HEK293 (cell line): ENCODE data around the gene JAKMIP1.

Experiments
- CTCF ChIA-PET: fragments of 350-600 bp; formaldehyde crosslinking; extraction: SDS; loops from one replicate; lab custom pipeline; 2021; ENCODE audit warnings: antibody characterized with exemption; lab: Yijun Ruan, JAX
- POLR2A ChIA-PET: fragments of 300-600 bp; formaldehyde crosslinking; extraction: SDS; loops from one replicate; lab custom pipeline; 2020; ENCODE audit warnings: antibody characterized with exemption, inconsistent platforms; lab: Yijun Ruan, JAX
- H3K27ac ChIP-seq: fragments of 200-500 bp; sonication (Bioruptor generic); 2 replicates; pipeline ENCODE4 v1.5.1; 2014; ENCODE audit warnings: low read depth, low read length, control low read depth, inconsistent platforms; ENCODE audit errors: extremely low read depth
- H3K36me3 ChIP-seq, 2 experiments: fragments of 200-500 bp in 1 of 2; sonication (Bioruptor generic) in 1 of 2; 1 replicate in 1 of 2; 2 replicates in 1 of 2; pipeline ENCODE4 v1.5.1; 2014 to 2017; ENCODE audit warnings: inconsistent platforms in 2 of 2, low read length in 2 of 2; ENCODE audit not compliant: control insufficient read depth in 2 of 2, insufficient read depth in 1 of 2
- H3K4me1 ChIP-seq: fragments of 200-500 bp; sonication (Bioruptor generic); 2 replicates; pipeline ENCODE4 v1.5.1; 2014; ENCODE audit warnings: mild to moderate bottlenecking, low read length, inconsistent platforms; ENCODE audit not compliant: control insufficient read depth, insufficient read depth
- H3K4me3 ChIP-seq: 2 replicates; pipeline ENCODE4 v1.5.1; 2011; ENCODE audit warnings: low read depth, mild to moderate bottlenecking, control low read depth, low read length, moderate library complexity
- H3K9me3 ChIP-seq: fragments of 200-500 bp; sonication (Bioruptor generic); 2 replicates; pipeline ENCODE4 v1.5.1; 2014; ENCODE audit warnings: low read depth, low read length, inconsistent platforms; ENCODE audit not compliant: control insufficient read depth, insufficient read depth
- OVOL3 ChIP-seq: fragments of 450-650 bp; formaldehyde crosslinking; IDR thresholded peaks from 2 replicates; pipeline ENCODE4 v1.5.1; 2016; ENCODE audit warnings: missing biosample characterization, missing genetic modification characterization
- PRDM4 ChIP-seq: fragments of 450-650 bp; formaldehyde crosslinking; IDR thresholded peaks from 2 replicates; pipeline ENCODE4 v1.5.1; 2017; ENCODE audit warnings: missing biosample characterization, missing genetic modification characterization
- REST ChIP-seq: fragments of 450-650 bp; formaldehyde crosslinking; IDR thresholded peaks from 2 replicates; pipeline ENCODE4 v1.5.1; 2016; ENCODE audit warnings: missing biosample characterization, missing genetic modification characterization
- TRIM28 ChIP-seq: IDR thresholded peaks from 2 replicates; pipeline ENCODE4 v1.6.1; 2011; ENCODE audit warnings: low read length, control low read depth, borderline replicate concordance
- TSHZ1 ChIP-seq: fragments of 450-650 bp; formaldehyde crosslinking; IDR thresholded peaks from 2 replicates; pipeline ENCODE4 v1.5.1; 2016; ENCODE audit warnings: missing biosample characterization, missing genetic modification characterization, borderline replicate concordance
- YY1 ChIP-seq: fragments of 450-650 bp; formaldehyde crosslinking; IDR thresholded peaks from 2 replicates; pipeline ENCODE4 v1.5.1; 2018; ENCODE audit warnings: missing biosample characterization, missing genetic modification characterization
- ZBTB26 ChIP-seq: fragments of 450-650 bp; formaldehyde crosslinking; optimal IDR thresholded peaks from 2 replicates; pipeline ENCODE3; 2016; ENCODE audit warnings: missing biosample characterization, mild to moderate bottlenecking, missing genetic modification characterization
- ZNF155 ChIP-seq: fragments of 450-650 bp; formaldehyde crosslinking; IDR thresholded peaks from 2 replicates; pipeline ENCODE4 v1.5.1; 2016; ENCODE audit warnings: missing biosample characterization, missing genetic modification characterization
- ZNF23 ChIP-seq: fragments of 450-650 bp; formaldehyde crosslinking; IDR thresholded peaks from 2 replicates; pipeline ENCODE4 v1.5.1; 2016; ENCODE audit warnings: missing biosample characterization, missing genetic modification characterization, borderline replicate concordance
- ZNF571 ChIP-seq: fragments of 450-650 bp; formaldehyde crosslinking; IDR thresholded peaks from 2 replicates; pipeline ENCODE4 v1.5.0; 2017; ENCODE audit warnings: missing biosample characterization, missing genetic modification characterization
- ZNF600 ChIP-seq: fragments of 450-650 bp; formaldehyde crosslinking; IDR thresholded peaks from 2 replicates; pipeline ENCODE4 v1.5.1; 2016; ENCODE audit warnings: missing biosample characterization, missing genetic modification characterization
- ZNF610 ChIP-seq: fragments of 450-650 bp; formaldehyde crosslinking; IDR thresholded peaks from 2 replicates; pipeline ENCODE4 v1.5.1; 2016; ENCODE audit warnings: missing biosample characterization, missing genetic modification characterization, borderline replicate concordance
- ZNF792 ChIP-seq: fragments of 450-650 bp; formaldehyde crosslinking; IDR thresholded peaks from 2 replicates; pipeline ENCODE4 v1.5.1; 2016; ENCODE audit warnings: missing biosample characterization, missing genetic modification characterization
- ZSCAN5A ChIP-seq: fragments of 450-650 bp; formaldehyde crosslinking; IDR thresholded peaks from 2 replicates; pipeline ENCODE4 v1.5.1; 2016; ENCODE audit warnings: missing biosample characterization, missing genetic modification characterization

JAKMIP1 gene

GRCh38 chr4:6227412-6228157 lies 27.2 kb upstream of the JAKMIP1 start:
- TF ChIP-seq ZSCAN5A (tag by site-specific recombination) (no peak), ZNF571 (no peak), YY1 (tag by site-specific recombination) (no peak), PRDM4 (tag by site-specific recombination) (no peak), ZNF792 (tag by site-specific recombination) (no peak)
- ChIA-PET POLR2A (no interaction called here), CTCF (interaction anchor here (1.2 kb wide), 1 partner anchor 100 kb away, joined by 4 read pairs; no protein-coding TSS in a partner anchor)
- Histone ChIP-seq H3K4me3 (no peak overlapping the region), H3K4me1 (no peaks in the 10 kb centered on the region), H3K27ac (no peak overlapping the region), H3K36me3 (no peaks in the 10 kb centered on the region), H3K9me3 (no peaks in the 10 kb centered on the region)

GRCh38 chr4:6226506-6226905 lies 26.2 kb upstream of the JAKMIP1 start:
- TF ChIP-seq ZNF610 (tag by site-specific recombination) = no peak
- no peak for TF ChIP-seq ZBTB26 (tag by site-specific recombination)
- no peak for TF ChIP-seq ZNF155
- TF ChIP-seq ZNF600 (tag by site-specific recombination) = no peak
- TF ChIP-seq, all 188 proteins: peak for 0
- ChIA-PET POLR2A (no interaction called here), CTCF (interaction anchor here (0.9 kb wide), 1 partner anchor 104 kb away, joined by 3 read pairs; no protein-coding TSS in a partner anchor)
- Histone ChIP-seq H3K9me3 (no peaks in the 10 kb centered on the region), H3K36me3 (no peaks in the 10 kb centered on the region), H3K4me3 (no peak overlapping the region), H3K4me1 (no peaks in the 10 kb centered on the region), H3K27ac (no peak overlapping the region)

- TF ChIP-seq ZNF23 (tag by site-specific recombination) (no peak), REST (tag by site-specific recombination) (peak; percentile 93), TRIM28 (no peak), TSHZ1 (tag by site-specific recombination) (no peak), OVOL3 (no peak), ZNF571 (no peak)
- CTCF ChIA-PET = interaction anchor here (0.6 to 1.4 kb wide), 4 partner anchors 26 to 1737 kb away, joined by 3 to 5 read pairs (median 4); no protein-coding TSS in a partner anchor
- Histone ChIP-seq H3K4me3 (no peak overlapping the region), H3K4me1 (no peaks in the 10 kb centered on the region), H3K36me3 (no peaks in the 10 kb centered on the region), H3K27ac (no peak overlapping the region), H3K9me3 (no peaks in the 10 kb centered on the region)
- POLR2A ChIA-PET = no interaction called here
Observed at GRCh38 chr4:6225469-6225868, 25.1 kb upstream of the JAKMIP1 start.
